Neuronal stem cell (in vitro differentiated cells): Measurements from ENCODE around the gene PLEKHA7.

Experiments
- DNase-seq: peaks from one replicate; pipeline ENCODE4 v3.0.0-alpha.2; 2013; ENCODE audit warnings: low spot score
- H2AFZ ChIP-seq: one replicate; pipeline ENCODE4 v1.6.1; 2013; ENCODE audit warnings: mild to moderate bottlenecking, low read length, inconsistent platforms
- H2AK5ac ChIP-seq: 2 replicates; pipeline ENCODE4 v1.6.1; 2013; ENCODE audit warnings: low read depth, mild to moderate bottlenecking, inconsistent platforms, low read length, moderate library complexity, mixed read lengths
- H2BK120ac ChIP-seq: 2 replicates; pipeline ENCODE4 v1.6.1; 2013; ENCODE audit warnings: low read depth, mild to moderate bottlenecking, inconsistent platforms, low read length, moderate library complexity, mixed read lengths
- H2BK12ac ChIP-seq: one replicate; pipeline ENCODE4 v1.6.1; 2013; ENCODE audit warnings: low read length, inconsistent platforms
- H2BK15ac ChIP-seq: 2 replicates; pipeline ENCODE4 v1.6.1; 2013; ENCODE audit warnings: mild to moderate bottlenecking, low read length, inconsistent platforms, mixed read lengths
- H2BK5ac ChIP-seq: one replicate; pipeline ENCODE4 v1.6.1; 2013; ENCODE audit warnings: inconsistent platforms, mild to moderate bottlenecking, low read length, moderate library complexity
- H3K14ac ChIP-seq: one replicate; pipeline ENCODE4 v1.6.1; 2013; ENCODE audit warnings: low read length, inconsistent platforms
- H3K18ac ChIP-seq: 2 replicates; pipeline ENCODE4 v1.6.1; 2013; ENCODE audit warnings: low read length, inconsistent platforms
- H3K23ac ChIP-seq: 2 replicates; pipeline ENCODE4 v1.6.1; 2013; ENCODE audit warnings: low read depth, mild to moderate bottlenecking, mixed read lengths, low read length, inconsistent platforms; ENCODE audit not compliant: poor library complexity
- H3K27ac ChIP-seq: replicated peaks from 3 replicates; pipeline ENCODE4 v1.5.1; 2013; ENCODE audit warnings: low read length, inconsistent platforms
- H3K27me3 ChIP-seq, 3 experiments: 2 replicates each; pipeline ENCODE4 v1.6.1; 2013; ENCODE audit warnings: low read length in 3 of 3, mild to moderate bottlenecking in 2 of 3, inconsistent platforms in 1 of 3, low read depth in 1 of 3, mixed read lengths in 1 of 3, moderate library complexity in 1 of 3; ENCODE audit not compliant: control insufficient read depth in 3 of 3, insufficient read depth in 3 of 3
- H3K36me3 ChIP-seq, 2 donors: replicated peaks in 1 of 2; 2 replicates each; pipeline ENCODE4 v1.6.1; 2013; ENCODE audit warnings: low read length in 2 of 2; ENCODE audit not compliant: control insufficient read depth in 2 of 2, insufficient read depth in 2 of 2
- H3K4ac ChIP-seq: 2 replicates; pipeline ENCODE4 v1.6.1; 2013; ENCODE audit warnings: inconsistent platforms, mild to moderate bottlenecking, low read length, moderate library complexity
- H3K4me1 ChIP-seq, 2 donors: 1 replicate in 1 of 2; 2 replicates in 1 of 2; pipeline ENCODE4 v1.6.1; 2013; ENCODE audit warnings: low read length in 2 of 2, low read depth in 1 of 2; ENCODE audit not compliant: control insufficient read depth in 2 of 2, insufficient read depth in 1 of 2
- H3K4me2 ChIP-seq: one replicate; pipeline ENCODE4 v1.6.1; 2013; ENCODE audit warnings: mild to moderate bottlenecking, low read length, inconsistent platforms; ENCODE audit not compliant: insufficient read depth, poor library complexity, severe bottlenecking
- H3K4me3 ChIP-seq, 2 donors: 2 replicates each; pipeline ENCODE4 v1.5.1; 2013; ENCODE audit warnings: low read length in 2 of 2, mild to moderate bottlenecking in 2 of 2, inconsistent platforms in 1 of 2, moderate library complexity in 1 of 2
- H3K79me1 ChIP-seq: one replicate; pipeline ENCODE4 v1.6.1; 2013; ENCODE audit warnings: low read depth, mild to moderate bottlenecking, inconsistent platforms, low read length, moderate library complexity
- H3K9ac ChIP-seq: one replicate; pipeline ENCODE4 v1.6.1; 2013; ENCODE audit warnings: mild to moderate bottlenecking, low read depth, low read length, inconsistent platforms; ENCODE audit not compliant: poor library complexity
- H3K9me3 ChIP-seq, 2 donors: replicated peaks in 1 of 2; 2 replicates each; pipeline versions ENCODE3 to v1.6.1; 2013; ENCODE audit warnings: low read length in 2 of 2, mild to moderate bottlenecking in 2 of 2, inconsistent platforms in 1 of 2, low read depth in 1 of 2, mixed read lengths in 1 of 2, moderate library complexity in 1 of 2; ENCODE audit not compliant: control insufficient read depth in 2 of 2, insufficient read depth in 1 of 2
- H4K8ac ChIP-seq: one replicate; pipeline ENCODE4 v1.6.1; 2013; ENCODE audit warnings: low read depth, mild to moderate bottlenecking, inconsistent platforms, low read length, moderate library complexity
- H4K91ac ChIP-seq: one replicate; pipeline ENCODE4 v1.6.1; 2013; ENCODE audit warnings: low read length, low read depth, mild to moderate bottlenecking, inconsistent platforms; ENCODE audit not compliant: poor library complexity
- WGBS, 2 donors: extraction: QIAGEN DNeasy Blood & Tissue Kit; methylation state at CpG; one replicate each; pipeline ENCODE4 v1.1.7; 2013; ENCODE audit warnings: missing lambda C conversion rate in 2 of 2, mixed read lengths in 1 of 2; ENCODE audit not compliant: insufficient read length in 2 of 2, insufficient replicate concordance in 1 of 2; ENCODE audit errors: extremely low coverage in 2 of 2; 5-methylcytosine and 5-hydroxymethylcytosine counted together

The PLEKHA7 gene

DNA sequence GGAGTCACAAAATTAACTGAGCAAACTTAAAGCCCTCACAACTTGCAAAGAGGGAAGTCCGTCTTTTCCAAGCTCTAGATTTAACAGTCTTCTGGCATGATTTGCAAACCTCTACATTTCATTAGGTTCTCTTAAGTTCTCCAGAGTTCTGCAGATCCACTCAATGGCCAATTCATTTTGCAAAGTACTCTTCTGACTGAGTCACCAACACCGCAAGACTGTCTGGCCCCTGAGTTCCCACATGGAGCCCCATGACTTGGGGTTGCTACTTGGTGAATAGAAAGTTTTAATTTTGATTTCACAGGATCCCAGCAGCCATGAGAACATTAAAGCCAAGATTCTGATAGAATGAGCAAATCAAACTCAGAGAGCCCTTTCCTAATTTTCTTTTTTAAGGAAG, 134.5 kb downstream of the PLEKHA7 start:
- Histone ChIP-seq H3K18ac (no peak overlapping the region), H3K4me1 (peaks cover 4 to 24% of the 10 kb centered on the region in 2 donors), H3K9ac (no peak overlapping the region), H3K9me3 (no peaks in the 10 kb centered on the region), H3K36me3 (no peaks in the 10 kb centered on the region), H3K79me1 (no peaks in the 10 kb centered on the region), H2BK5ac (no peak overlapping the region), H3K27ac (no peak overlapping the region), H2BK15ac (no peak overlapping the region), H3K4me2 (no peak overlapping the region), H3K4ac (no peak overlapping the region), H2AK5ac (no peak overlapping the region), H3K4me3 (no peak overlapping the region), H2BK120ac (no peak overlapping the region), H3K14ac (no peak overlapping the region), H4K8ac (no peak overlapping the region), H2BK12ac (no peak overlapping the region), H3K23ac (no peak overlapping the region), H3K27me3 (no peaks in the 10 kb centered on the region), H4K91ac (no peak overlapping the region), H2AFZ (no peak overlapping the region)
- no peak for DNase-seq
- no CpG with 5 or more reads among the region's 2 CpGs for WGBS, 2 donors

GRCh38 chr11:16876837-16877236, 137.4 kb downstream of the PLEKHA7 start:
- Histone ChIP-seq H3K36me3 (no peaks in the 10 kb centered on the region), H3K27me3 (no peaks in the 10 kb centered on the region), H3K23ac (no peak overlapping the region), H2BK12ac (no peak overlapping the region), H2BK5ac (no peak overlapping the region), H4K91ac (no peak overlapping the region), H2BK15ac (no peak overlapping the region), H3K9me3 (no peaks in the 10 kb centered on the region), H3K4me3 (no peak overlapping the region), H3K79me1 (no peaks in the 10 kb centered on the region), H3K9ac (no peak overlapping the region), H2AFZ (no peak overlapping the region), H4K8ac (no peak overlapping the region), H2BK120ac (no peak overlapping the region), H3K27ac (no peak overlapping the region), H3K4me1 (peaks cover 6 to 28% of the 10 kb centered on the region in 2 donors), H3K14ac (no peak overlapping the region), H3K4me2 (no peak overlapping the region), H3K18ac (no peak overlapping the region), H3K4ac (no peak overlapping the region), H2AK5ac (no peak overlapping the region)
- DNase-seq, result no peak
- no CpG with 5 or more reads among the region's 3 CpGs for WGBS, 2 donors

- Histone ChIP-seq H2BK12ac (no peak overlapping the region), H3K4me1 (peaks cover 6 to 25% of the 10 kb centered on the region in 2 donors), H2BK120ac (no peak overlapping the region), H3K14ac (no peak overlapping the region), H3K18ac (no peak overlapping the region), H4K8ac (no peak overlapping the region), H2AK5ac (no peak overlapping the region), H3K27ac (no peak overlapping the region), H3K4ac (no peak overlapping the region), H2BK5ac (no peak overlapping the region), H3K27me3 (no peaks in the 10 kb centered on the region), H3K23ac (no peak overlapping the region), H3K9me3 (no peaks in the 10 kb centered on the region), H2BK15ac (no peak overlapping the region), H3K36me3 (no peaks in the 10 kb centered on the region), H3K9ac (no peak overlapping the region), H2AFZ (no peak overlapping the region), H3K79me1 (no peaks in the 10 kb centered on the region), H4K91ac (no peak overlapping the region), H3K4me2 (no peak overlapping the region), H3K4me3 (no peak overlapping the region)
- no peak for DNase-seq
- no CpG with 5 or more reads among the region's 5 CpGs for WGBS, 2 donors
Observed at GRCh38 chr11:16876053-16876752, 138.0 kb downstream of the PLEKHA7 start.

GRCh38 chr11:16874275-16874975, 139.8 kb downstream of the PLEKHA7 start:
- Histone ChIP-seq H3K9me3 (no peaks in the 10 kb centered on the region), H4K91ac (no peak overlapping the region), H4K8ac (no peak overlapping the region), H2BK5ac (no peak overlapping the region), H3K9ac (no peak overlapping the region), H3K4me1 (peaks cover 6 to 23% of the 10 kb centered on the region in 2 donors), H3K14ac (no peak overlapping the region), H2AFZ (no peak overlapping the region), H2AK5ac (no peak overlapping the region), H3K18ac (no peak overlapping the region), H3K4me2 (no peak overlapping the region), H3K79me1 (no peaks in the 10 kb centered on the region), H3K23ac (no peak overlapping the region), H3K27ac (no peak overlapping the region), H2BK12ac (no peak overlapping the region), H2BK120ac (no peak overlapping the region), H3K4ac (no peak overlapping the region), H3K4me3 (no peak overlapping the region), H2BK15ac (no peak overlapping the region), H3K27me3 (no peaks in the 10 kb centered on the region), H3K36me3 (peaks cover 0 to under 1% of the 10 kb centered on the region in 2 donors)
- no peak for DNase-seq
- no CpG with 5 or more reads among the region's 4 CpGs for WGBS, 2 donors
